Fibroblast of the aortic adventitia (primary cell): ENCODE data around the gene LIPI. TPM values are rescaled to one million over a fixed set of nuclear protein-coding genes. Genes with fewer than 3 reads are reported as not detected.
"Not testable (repeated sequence)": the region's sequence is repeated elsewhere in the genome, so short reads cannot be mapped to it uniquely, and the experiment has no call there.

Experiments used
- DNase-seq: peaks from one replicate; pipeline ENCODE4 v3.0.0-alpha.2; 2010; ENCODE audit warnings: low read depth
- H3K4me3 ChIP-seq: 2 replicates; pipeline ENCODE4 v1.5.1; 2011; ENCODE audit warnings: low read depth, mild to moderate bottlenecking, control low read depth, low read length, moderate library complexity
- total RNA-seq: library from RNA; depleted of rRNA; stranded (reverse); fragments of >200 nt; gene quantifications from 2 replicates; pipeline ENCODE4 v1.2.3, GENCODE V29; 2012; ENCODE audit warnings: low replicate concordance
- TF ChIP-seq, protein P1 (sequence below): IDR thresholded peaks from 2 replicates; pipeline ENCODE4 v1.5.1; 2011; ENCODE audit warnings: mild to moderate bottlenecking, low read length, control low read depth, inconsistent platforms; ENCODE audit not compliant: insufficient read depth

LIPI gene
- total RNA-seq, 1 donor, result not detected

DNA sequence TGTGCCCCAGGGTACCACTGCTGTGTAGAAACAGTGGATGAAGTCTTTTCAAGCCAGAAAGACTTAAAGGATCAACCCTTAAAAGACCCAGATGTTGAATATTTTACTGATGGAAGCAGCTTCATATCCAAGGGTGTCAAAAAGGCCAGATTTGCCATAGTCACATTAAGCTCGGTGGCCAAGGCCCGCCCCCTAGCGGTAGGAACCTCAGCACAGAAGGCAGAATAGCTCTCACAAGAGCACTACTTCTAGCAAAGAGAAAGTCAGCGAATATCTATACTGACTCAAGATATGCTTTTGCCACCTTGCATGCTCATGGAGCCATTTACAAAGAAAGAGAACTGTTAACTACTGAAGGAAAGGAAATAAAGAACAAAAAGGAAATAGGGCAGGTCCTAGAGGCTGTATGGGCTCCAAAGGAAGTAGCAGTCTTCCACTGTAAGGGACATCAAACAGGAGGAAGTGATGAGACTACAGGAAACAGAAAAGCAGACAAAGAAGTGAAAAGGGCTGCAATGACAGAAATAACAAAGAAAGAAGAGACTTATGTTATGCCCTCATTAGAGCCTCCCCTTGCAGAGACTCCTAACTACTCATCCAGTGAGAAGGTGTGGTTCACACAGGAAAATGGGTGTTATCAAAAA lies 90.5 kb downstream of the LIPI start:
- TF ChIP-seq, protein P1, sequence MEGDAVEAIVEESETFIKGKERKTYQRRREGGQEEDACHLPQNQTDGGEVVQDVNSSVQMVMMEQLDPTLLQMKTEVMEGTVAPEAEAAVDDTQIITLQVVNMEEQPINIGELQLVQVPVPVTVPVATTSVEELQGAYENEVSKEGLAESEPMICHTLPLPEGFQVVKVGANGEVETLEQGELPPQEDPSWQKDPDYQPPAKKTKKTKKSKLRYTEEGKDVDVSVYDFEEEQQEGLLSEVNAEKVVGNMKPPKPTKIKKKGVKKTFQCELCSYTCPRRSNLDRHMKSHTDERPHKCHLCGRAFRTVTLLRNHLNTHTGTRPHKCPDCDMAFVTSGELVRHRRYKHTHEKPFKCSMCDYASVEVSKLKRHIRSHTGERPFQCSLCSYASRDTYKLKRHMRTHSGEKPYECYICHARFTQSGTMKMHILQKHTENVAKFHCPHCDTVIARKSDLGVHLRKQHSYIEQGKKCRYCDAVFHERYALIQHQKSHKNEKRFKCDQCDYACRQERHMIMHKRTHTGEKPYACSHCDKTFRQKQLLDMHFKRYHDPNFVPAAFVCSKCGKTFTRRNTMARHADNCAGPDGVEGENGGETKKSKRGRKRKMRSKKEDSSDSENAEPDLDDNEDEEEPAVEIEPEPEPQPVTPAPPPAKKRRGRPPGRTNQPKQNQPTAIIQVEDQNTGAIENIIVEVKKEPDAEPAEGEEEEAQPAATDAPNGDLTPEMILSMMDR, result peak; percentile 28
- no peak for DNase-seq
- no peak overlapping the region for H3K4me3 ChIP-seq

- H3K4me3 ChIP-seq, result no peak overlapping the region
- DNase-seq, result no peak
- TF ChIP-seq, protein P1, result no peak
Observed at GRCh38 chr21:14119038-14119437, 91.7 kb downstream of the LIPI start.

DNA sequence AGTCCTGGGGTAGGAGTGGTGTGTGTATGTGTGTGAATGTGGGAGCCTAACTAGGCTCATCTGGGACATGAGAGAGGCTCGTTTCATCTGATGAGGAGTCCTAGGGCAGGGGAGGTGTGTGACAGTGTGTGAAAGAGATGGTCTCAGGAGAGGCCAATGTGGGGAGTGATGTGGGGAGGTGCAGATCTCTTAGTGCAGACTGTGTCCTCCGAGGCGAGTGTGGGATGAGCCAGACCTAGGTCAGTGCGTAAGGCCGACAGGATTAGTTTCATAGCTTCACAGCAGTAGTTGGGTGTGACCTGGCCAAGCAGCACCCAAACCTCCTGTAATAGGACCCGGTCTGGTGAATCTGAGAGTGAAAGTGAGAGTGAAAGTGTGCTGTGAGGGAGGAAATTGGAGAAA lies 94.7 kb downstream of the LIPI start:
- no peak for DNase-seq
- TF ChIP-seq, protein P1, result no peak
- H3K4me3 ChIP-seq, result no peak overlapping the region

DNA sequence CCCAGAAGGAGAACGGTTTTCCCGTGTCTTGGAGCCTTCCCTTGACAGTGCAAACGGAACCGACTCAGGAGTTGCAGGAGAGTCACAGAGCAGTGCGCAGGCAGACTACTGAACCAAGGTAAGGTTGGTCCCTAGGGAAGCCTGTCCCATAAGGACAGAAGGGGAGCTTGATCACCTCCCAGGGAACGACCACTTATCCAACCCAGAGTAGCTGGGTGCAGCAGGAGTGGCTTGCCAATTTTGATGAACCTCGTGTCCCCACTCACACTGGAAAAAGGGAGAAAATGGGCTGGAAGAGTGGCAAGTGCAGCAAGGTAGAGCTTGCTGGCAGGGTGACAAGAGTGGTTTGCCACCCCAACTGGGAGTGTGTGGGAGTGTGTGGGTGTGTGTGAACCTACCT lies 95.1 kb downstream of the LIPI start:
- no peak overlapping the region for H3K4me3 ChIP-seq
- TF ChIP-seq, protein P1, result no peak
- DNase-seq, result no peak

DNA sequence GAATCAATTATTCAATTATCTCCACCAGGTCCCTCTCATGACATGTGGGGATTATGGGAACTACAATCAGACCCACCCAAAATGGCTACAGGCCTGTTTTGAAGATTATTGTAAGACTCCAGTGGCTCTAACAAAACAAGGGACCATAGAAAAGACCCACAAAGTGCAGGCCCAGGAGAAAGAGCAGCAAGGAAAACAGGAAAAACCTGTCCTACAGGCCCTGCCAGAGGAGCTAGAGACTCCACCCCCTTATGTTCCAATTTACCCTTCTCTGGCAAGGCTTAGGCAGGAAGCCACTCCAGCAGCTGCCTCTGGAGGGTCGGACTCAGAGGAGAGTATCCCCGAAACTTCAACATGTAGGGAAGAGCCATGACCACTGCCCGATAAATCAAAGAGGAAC lies 96.5 kb downstream of the LIPI start:
- TF ChIP-seq, protein P1, result no peak
- H3K4me3 ChIP-seq, result no peak overlapping the region
- no peak for DNase-seq

GRCh38 chr21:14104564-14104963 lies 106.2 kb downstream of the LIPI start:
- not testable (repeated sequence) for H3K4me3 ChIP-seq, DNase-seq

- DNase-seq, result no peak
- no peak overlapping the region for H3K4me3 ChIP-seq
- TF ChIP-seq, protein P1, result no peak
Observed at GRCh38 chr21:14099570-14099969, 111.2 kb downstream of the LIPI start.
